B cell (primary cell): ENCODE results near the gene HTR2A. TPM values are rescaled to one million over a fixed set of nuclear protein-coding genes. Genes with fewer than 3 reads are reported as not detected.

Experiments used
- ATAC-seq: fragments of 200-7000 bp; cut with Tn5 transposase; one replicate; pipeline ENCODE4 v1.10.0; 2021; ENCODE audit warnings: low read depth, mild to moderate bottlenecking, moderate number of reproducible peaks, moderate library complexity
- CTCF ChIA-PET: fragments of 350-600 bp; sonication (Branson Sonifier 250); formaldehyde crosslinking; loops from one replicate; lab custom pipeline; 2021; ENCODE audit warnings: antibody characterized with exemption, inconsistent platforms; lab: Charles Lee
- POLR2A ChIA-PET: fragments of 350-600 bp; sonication (Branson Sonifier 250); formaldehyde crosslinking; loops from one replicate; lab custom pipeline; 2021; ENCODE audit warnings: antibody characterized with exemption; lab: Charles Lee
- DNase-seq: peaks from one replicate; pipeline ENCODE4 v3.0.0; 2013
- H2AFZ ChIP-seq: 2 replicates; pipeline ENCODE4 v1.6.1; 2012; ENCODE audit warnings: mild to moderate bottlenecking, low read depth, low read length; ENCODE audit not compliant: insufficient read depth, poor library complexity, severe bottlenecking
- H3K27ac ChIP-seq, 2 donors: 1 replicate in 1 of 2; 2 replicates in 1 of 2; pipeline ENCODE4 v1.5.1; 2012 to 2013; ENCODE audit warnings: low read length in 2 of 2, mild to moderate bottlenecking in 2 of 2, moderate library complexity in 1 of 2
- H3K27me3 ChIP-seq, 4 experiments: fragments of 200-600 bp in 1 of 4; sonication (generic) in 1 of 4; replicated peaks in 1 of 4; 1 replicate in 2 of 4; 2 replicates in 2 of 4; pipeline versions ENCODE4 v1.6.1 to v1.7.0; 2013 to 2016; ENCODE audit warnings: low read length in 3 of 4, mild to moderate bottlenecking in 2 of 4, mixed read lengths in 1 of 4, moderate library complexity in 1 of 4; ENCODE audit not compliant: insufficient read depth in 4 of 4, control insufficient read depth in 3 of 4; ENCODE audit errors: control extremely low read depth in 1 of 4
- H3K36me3 ChIP-seq, 2 experiments: replicated peaks in 1 of 2; 1 replicate in 1 of 2; 2 replicates in 1 of 2; pipeline versions ENCODE4 v1.6.1 to v1.7.1; 2013; ENCODE audit warnings: low read length in 1 of 2; ENCODE audit not compliant: insufficient read depth in 2 of 2, control insufficient read depth in 1 of 2; ENCODE audit errors: control extremely low read depth in 1 of 2, extremely low read depth in 1 of 2
- H3K4me1 ChIP-seq, 2 donors: fragments of 200-600 bp in 1 of 2; sonication (generic) in 1 of 2; 1 replicate in 1 of 2; 2 replicates in 1 of 2; pipeline versions ENCODE4 v1.5.1 to v1.6.1; 2013 to 2017; ENCODE audit warnings: low read length in 2 of 2; ENCODE audit not compliant: control insufficient read depth in 2 of 2, insufficient read depth in 2 of 2
- H3K4me2 ChIP-seq: replicated peaks from 2 replicates; pipeline ENCODE3; 2012; ENCODE audit warnings: mild to moderate bottlenecking, low read depth, low read length; ENCODE audit not compliant: poor library complexity, severe bottlenecking
- H3K4me3 ChIP-seq, 5 experiments: fragments of 200-600 bp in 1 of 5; sonication (generic) in 1 of 5; 1 replicate in 3 of 5; 2 replicates in 2 of 5; pipeline versions ENCODE4 v1.5.1 to v1.7.0; 2011 to 2016; ENCODE audit warnings: low read length in 4 of 5, mild to moderate bottlenecking in 4 of 5, low read depth in 2 of 5, control low read depth in 1 of 5, moderate library complexity in 1 of 5; ENCODE audit not compliant: insufficient read depth in 1 of 5; ENCODE audit errors: control extremely low read depth in 1 of 5, extremely low read depth in 1 of 5
- H3K79me2 ChIP-seq: fragments of 200-600 bp; sonication (generic); one replicate; pipeline ENCODE4 v1.6.0; 2016; ENCODE audit warnings: low read length; ENCODE audit not compliant: control insufficient read depth, insufficient read depth
- H3K9ac ChIP-seq: fragments of 200-600 bp; sonication (generic); 2 replicates; pipeline ENCODE4 v1.6.1; 2017; ENCODE audit warnings: mild to moderate bottlenecking, low read length, moderate library complexity
- H3K9me3 ChIP-seq, 3 donors: one replicate each; pipeline versions ENCODE4 v1.6.1 to v1.7.1; 2013; ENCODE audit warnings: low read length in 2 of 3; ENCODE audit not compliant: control insufficient read depth in 2 of 3, insufficient read depth in 1 of 3; ENCODE audit errors: control extremely low read depth in 1 of 3
- H4K20me1 ChIP-seq: 2 replicates; pipeline ENCODE4 v1.6.0; 2012; ENCODE audit warnings: mild to moderate bottlenecking, low read length; ENCODE audit not compliant: insufficient read depth, control insufficient read depth, poor library complexity, severe bottlenecking
- H3K27ac Mint-ChIP-seq: one replicate; pipeline ENCODE4 v1.8.0; 2021; ENCODE audit warnings: mixed read lengths
- H3K27me3 Mint-ChIP-seq: one replicate; pipeline ENCODE4 v1.8.0; 2021; ENCODE audit warnings: mixed read lengths
- H3K4me1 Mint-ChIP-seq: one replicate; pipeline ENCODE4 v1.8.0; 2021; ENCODE audit warnings: mixed read lengths
- H3K4me3 Mint-ChIP-seq: one replicate; pipeline ENCODE4 v1.8.0; 2021; ENCODE audit warnings: mixed read lengths
- H3K9me3 Mint-ChIP-seq: one replicate; pipeline ENCODE4 v1.8.0; 2022; ENCODE audit warnings: mixed read lengths; ENCODE audit not compliant: insufficient read depth
- EZH2 ChIP-seq: IDR thresholded peaks from 2 replicates; pipeline ENCODE4 v1.6.1; 2012; ENCODE audit warnings: borderline replicate concordance, low read depth, mild to moderate bottlenecking, moderate library complexity, low read length; ENCODE audit not compliant: insufficient read depth, poor library complexity, severe bottlenecking
- WGBS: methylation state at CpG from one replicate; pipeline ENCODE4 v1.1.5; 2013; ENCODE audit warnings: missing lambda C conversion rate; ENCODE audit not compliant: insufficient coverage; 5-methylcytosine and 5-hydroxymethylcytosine counted together
- intact Hi-C: fragments of 100-400 bp; cut with micrococcal nuclease; formaldehyde crosslinking; loops from one replicate; pipeline ENCODE4 v1.10.0; 2022
- polyA plus RNA-seq: library from polyadenylated mRNA; depleted of rRNA; stranded (reverse); fragments of >200 nt; gene quantifications from 2 replicates; pipeline ENCODE4 v1.2.3, GENCODE V29; 2012
- total RNA-seq, 2 donors: library from RNA; stranded (reverse); fragments of 120-200 nt in 1 of 2; gene quantifications; 1 replicate in 1 of 2; 2 replicates in 1 of 2; pipeline versions ENCODE4 v1.2.3 to v1.2.4, GENCODE V29; 2013 to 2022
- TF ChIP-seq, protein P1 (sequence below): fragments of 200-600 bp; IDR thresholded peaks from one replicate; pipeline ENCODE4 v1.8.0; 2022; ENCODE audit warnings: antibody characterized with exemption, mild to moderate bottlenecking

HTR2A gene
- total and polyA plus RNA-seq, 2 donors (not counting 1 experiment from before 2014, with no cell fraction given), result not detected

DNA sequence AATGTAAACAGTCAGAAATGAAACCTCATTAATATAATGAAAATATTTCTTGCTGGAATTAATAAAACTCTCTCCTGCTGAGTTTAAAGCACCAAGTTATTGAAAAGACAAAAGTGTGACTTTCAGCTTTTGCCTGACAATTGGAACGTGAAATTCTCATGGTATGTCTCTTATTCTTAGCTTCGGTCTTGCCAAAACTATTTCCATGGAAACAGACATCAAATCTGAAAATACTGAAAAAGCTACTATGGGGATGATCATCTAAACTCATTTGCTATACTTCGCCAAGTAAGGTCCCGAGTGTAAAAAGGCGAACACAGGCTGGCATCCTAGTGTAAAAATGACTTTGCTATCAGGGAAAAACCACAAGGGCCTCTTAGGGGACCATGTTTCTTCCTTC is 22.8 kb downstream of the HTR2A start:
- TF ChIP-seq, protein P1, sequence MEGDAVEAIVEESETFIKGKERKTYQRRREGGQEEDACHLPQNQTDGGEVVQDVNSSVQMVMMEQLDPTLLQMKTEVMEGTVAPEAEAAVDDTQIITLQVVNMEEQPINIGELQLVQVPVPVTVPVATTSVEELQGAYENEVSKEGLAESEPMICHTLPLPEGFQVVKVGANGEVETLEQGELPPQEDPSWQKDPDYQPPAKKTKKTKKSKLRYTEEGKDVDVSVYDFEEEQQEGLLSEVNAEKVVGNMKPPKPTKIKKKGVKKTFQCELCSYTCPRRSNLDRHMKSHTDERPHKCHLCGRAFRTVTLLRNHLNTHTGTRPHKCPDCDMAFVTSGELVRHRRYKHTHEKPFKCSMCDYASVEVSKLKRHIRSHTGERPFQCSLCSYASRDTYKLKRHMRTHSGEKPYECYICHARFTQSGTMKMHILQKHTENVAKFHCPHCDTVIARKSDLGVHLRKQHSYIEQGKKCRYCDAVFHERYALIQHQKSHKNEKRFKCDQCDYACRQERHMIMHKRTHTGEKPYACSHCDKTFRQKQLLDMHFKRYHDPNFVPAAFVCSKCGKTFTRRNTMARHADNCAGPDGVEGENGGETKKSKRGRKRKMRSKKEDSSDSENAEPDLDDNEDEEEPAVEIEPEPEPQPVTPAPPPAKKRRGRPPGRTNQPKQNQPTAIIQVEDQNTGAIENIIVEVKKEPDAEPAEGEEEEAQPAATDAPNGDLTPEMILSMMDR, result no peak
- no peak overlapping the region for H3K4me2 ChIP-seq
- ChIA-PET POLR2A (no interaction called here), CTCF (no interaction called here)
- H3K9me3 ChIP-seq, result no peaks in the 10 kb centered on the region
- H3K27ac Mint-ChIP-seq, result no peak overlapping the region
- H3K27me3 ChIP-seq, result peaks cover 0 to 8% (median 3%) of the 10 kb centered on the region in 4 experiments
- no peak for DNase-seq
- no peaks in the 10 kb centered on the region for H4K20me1 ChIP-seq
- H3K4me1 Mint-ChIP-seq, result no peaks in the 10 kb centered on the region
- no peak for ATAC-seq
- H3K27me3 Mint-ChIP-seq, result peaks cover 30% of the 10 kb centered on the region
- H3K9ac ChIP-seq, result no peak overlapping the region
- intact Hi-C loops, result no loop called here
- no peak overlapping the region for H3K27ac ChIP-seq
- no peak overlapping the region for H2AFZ ChIP-seq
- WGBS, result 64% methylated on average over 5 of the region's 5 CpGs
- no peaks in the 10 kb centered on the region for H3K79me2 ChIP-seq
- H3K4me1 ChIP-seq, result no peaks in the 10 kb centered on the region
- no peak overlapping the region for H3K4me3 Mint-ChIP-seq
- H3K4me3 ChIP-seq, result no peak overlapping the region
- no peaks in the 10 kb centered on the region for H3K36me3 ChIP-seq
- H3K9me3 Mint-ChIP-seq, result no peaks in the 10 kb centered on the region

DNA sequence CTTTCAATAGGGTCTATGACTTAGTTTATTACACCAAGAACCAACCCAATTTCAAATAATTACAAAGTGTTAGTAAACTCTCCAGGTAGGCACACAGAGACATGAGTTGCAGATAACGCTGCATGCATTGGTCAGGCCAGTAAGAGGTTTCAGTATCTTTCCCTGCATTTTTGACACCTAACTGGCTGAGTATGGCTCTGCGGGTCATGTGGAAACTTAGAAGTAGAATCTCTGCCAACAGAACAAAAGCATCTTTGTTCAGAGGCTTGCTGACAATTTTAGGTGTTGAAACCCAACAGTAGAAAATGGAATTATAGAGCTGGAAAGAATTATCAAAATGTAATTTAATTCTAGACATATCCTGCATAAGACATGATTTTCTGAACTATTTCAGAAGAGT is 25.3 kb downstream of the HTR2A start:
- CTCF ChIA-PET, result no interaction called here
- no peak overlapping the region for H3K4me2 ChIP-seq
- no peaks in the 10 kb centered on the region for H3K9me3 ChIP-seq
- no peaks in the 10 kb centered on the region for H3K36me3 ChIP-seq
- no peak overlapping the region for H3K9ac ChIP-seq
- H3K27ac ChIP-seq, result no peak overlapping the region
- DNase-seq (no peak), ATAC-seq (no peak)
- intact Hi-C loops, result no loop called here
- POLR2A ChIA-PET, result no interaction called here
- Mint-ChIP-seq H3K9me3 (no peaks in the 10 kb centered on the region), H3K27me3 (peaks cover 9% of the 10 kb centered on the region), H3K4me3 (no peak overlapping the region), H3K27ac (no peak overlapping the region), H3K4me1 (no peaks in the 10 kb centered on the region)
- no peaks in the 10 kb centered on the region for H3K79me2 ChIP-seq
- TF ChIP-seq, protein P1, result no peak
- TF ChIP-seq EZH2, result no peak
- H4K20me1 ChIP-seq, result no peaks in the 10 kb centered on the region
- no peak overlapping the region for H2AFZ ChIP-seq
- 100% methylated on average over 1 of the region's 2 CpGs for WGBS
- H3K4me3 ChIP-seq, result no peak overlapping the region
- no peaks in the 10 kb centered on the region for H3K4me1 ChIP-seq
- peaks cover 0 to 3% (median 0%) of the 10 kb centered on the region in 4 experiments for H3K27me3 ChIP-seq
